HepG2 (cell line): ENCODE data around the gene EMILIN1. TPM values are rescaled to one million over a fixed set of nuclear protein-coding genes. Genes with fewer than 3 reads are reported as not detected.
A peak's percentile ranks its signal among the peaks of the same experiment; 100 is the strongest.

ENCODE experiments used
- ADNP ChIP-seq: sonication (generic); formaldehyde crosslinking; IDR thresholded peaks from 2 replicates; pipeline ENCODE4 v1.4.0; 2020; ENCODE audit warnings: missing genetic modification reagents
- ARID5B ChIP-seq: IDR thresholded peaks from 2 replicates; pipeline ENCODE4 v1.4.0; 2020; ENCODE audit warnings: mild to moderate bottlenecking, missing genetic modification reagents
- DBP ChIP-seq: sonication (generic); formaldehyde crosslinking; IDR thresholded peaks from 2 replicates; pipeline ENCODE4 v1.4.0; 2020; ENCODE audit warnings: missing genetic modification reagents; ENCODE audit errors: not compliant biosample characterization
- HCFC1 ChIP-seq: fragments of 150-350 bp; IDR thresholded peaks from 2 replicates; pipeline ENCODE4 v1.6.1; 2014; ENCODE audit warnings: low read depth, low read length
- HNF1A ChIP-seq, 2 experiments: sonication (generic) in 1 of 2; formaldehyde crosslinking in 1 of 2; IDR thresholded peaks; 2 replicates each; pipeline versions ENCODE4 v1.4.0 to v1.6.1; 2016 to 2020; ENCODE audit warnings: borderline replicate concordance in 1 of 2, low read depth in 1 of 2, mild to moderate bottlenecking in 1 of 2, missing genetic modification reagents in 1 of 2
- HNF1B ChIP-seq: sonication (generic); formaldehyde crosslinking; IDR thresholded peaks from 2 replicates; pipeline ENCODE4 v1.5.1; 2020; ENCODE audit warnings: mild to moderate bottlenecking, moderate library complexity, missing genetic modification reagents
- MIXL1 ChIP-seq: IDR thresholded peaks from 2 replicates; pipeline ENCODE4 v1.6.1; 2016
- ZNF503 ChIP-seq: sonication (generic); formaldehyde crosslinking; IDR thresholded peaks from 2 replicates; pipeline ENCODE4 v1.4.0; 2020; ENCODE audit warnings: missing genetic modification reagents
- ZNF672 ChIP-seq: sonication (generic); formaldehyde crosslinking; IDR thresholded peaks from 2 replicates; pipeline ENCODE4 v1.8.1; 2022; ENCODE audit warnings: missing genetic modification reagents
- ZNF781 ChIP-seq: sonication (generic); formaldehyde crosslinking; IDR thresholded peaks from 2 replicates; pipeline ENCODE4 v1.5.1; 2020; ENCODE audit warnings: borderline replicate concordance, mild to moderate bottlenecking, missing genetic modification reagents; ENCODE audit errors: not compliant biosample characterization
- polyA plus RNA-seq, 8 experiments: library from polyadenylated mRNA; depleted of rRNA in 3 of 8; stranded (reverse) in 7 of 8; unstranded in 1 of 8; fragments of >200 nt; fragmentation: Illumina TruSeq in 4 of 8; extraction: Trizol in 4 of 8; gene quantifications; 2 replicates each; pipeline versions ENCODE4 v1.2.1 to v1.2.3, GENCODE V29; 2011 to 2016; ENCODE audit warnings: low read depth in 4 of 8, missing spikeins in 1 of 8, mixed read lengths in 1 of 8; ENCODE audit not compliant: insufficient read depth in 1 of 8
- total RNA-seq, 5 experiments: library from RNA; depleted of rRNA; stranded (reverse); fragments of >200 nt; fragmentation: Illumina TruSeq; extraction: Trizol; gene quantifications; 2 replicates each; pipeline ENCODE4 v1.2.3, GENCODE V29; 2016; ENCODE audit warnings: low read depth in 1 of 5
- TF ChIP-seq, protein P1 (sequence below): sonication (generic); formaldehyde crosslinking; IDR thresholded peaks from 2 replicates; pipeline ENCODE4 v1.4.0; 2020; ENCODE audit warnings: missing genetic modification reagents, low read depth, mild to moderate bottlenecking, borderline replicate concordance

Gene EMILIN1
- total and polyA plus RNA-seq, 2 of the 13 experiments (the other 11 are each of a cell fraction or from before 2014, with no cell fraction given): 8.1 to 9.7 TPM

DNA sequence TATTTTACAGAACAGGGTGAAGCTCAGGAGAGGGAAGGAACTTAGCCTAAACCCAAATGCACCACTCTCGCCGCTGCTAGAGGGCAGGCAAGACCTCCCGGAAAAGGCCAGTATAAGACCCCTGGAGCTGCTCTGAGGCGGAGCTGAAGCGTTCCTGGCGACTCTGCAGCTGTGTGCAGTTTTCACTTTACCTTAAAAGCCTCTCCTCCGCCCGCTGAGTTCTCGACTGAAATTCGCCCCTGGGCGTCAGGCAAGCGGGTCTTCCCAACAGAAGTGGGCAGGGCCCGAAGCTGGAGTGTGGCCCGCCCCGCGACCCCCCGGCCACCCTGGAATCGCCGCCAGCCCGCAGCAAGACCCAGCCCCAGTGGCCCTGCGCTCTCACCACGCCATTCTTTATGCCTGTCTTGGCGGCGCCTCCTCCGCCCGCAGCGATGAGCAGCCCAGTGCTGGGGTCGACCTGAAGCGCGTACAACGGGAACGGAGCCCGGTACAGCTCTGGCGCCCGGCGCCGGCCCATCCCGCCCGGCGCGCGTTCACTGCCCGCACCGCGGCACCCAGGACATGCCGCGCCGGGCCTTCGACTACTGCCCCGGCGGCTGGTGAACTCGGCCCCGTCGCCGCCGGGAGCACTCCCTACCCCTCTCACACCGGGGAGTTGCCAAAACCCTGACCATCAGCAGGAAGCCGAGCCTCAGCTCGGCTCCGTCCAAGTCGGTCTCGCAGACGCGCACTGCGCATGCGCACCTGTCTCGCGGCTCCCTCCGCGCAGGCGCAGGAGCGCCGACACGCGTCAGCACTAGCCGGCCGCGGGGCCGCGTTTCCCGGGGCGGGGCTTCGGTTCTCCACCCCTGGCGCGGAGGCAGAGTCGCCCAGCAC, 55.7 kb downstream of the EMILIN1 start, which contains the start of gene PREB (continued):
- TF ChIP-seq DBP (no peak), ADNP (CRISPR knock-in tag) (no peak), MIXL1 (CRISPR knock-in tag) (no peak), ARID5B (CRISPR knock-in tag) (no peak), ZNF503 (peak; percentile 58; the same call in 1 of the 2 replicates), ZNF672 (no peak), HCFC1 (peak; percentile 49; the same call in 1 of the 2 replicates), HNF1A (IDR thresholded peaks at IDR 0.05; ENCODE audit: low read depth) (no peak), HNF1A (CRISPR knock-in tag; IDR thresholded peaks at IDR 0.05; ENCODE audit: borderline replicate concordance) (0 out of 2 replicates have a peak, but pooled peaks have one; percentile 18), ZNF781 (CRISPR knock-in tag) (no peak), HNF1B (CRISPR knock-in tag) (no peak)
- TF ChIP-seq, protein P1, sequence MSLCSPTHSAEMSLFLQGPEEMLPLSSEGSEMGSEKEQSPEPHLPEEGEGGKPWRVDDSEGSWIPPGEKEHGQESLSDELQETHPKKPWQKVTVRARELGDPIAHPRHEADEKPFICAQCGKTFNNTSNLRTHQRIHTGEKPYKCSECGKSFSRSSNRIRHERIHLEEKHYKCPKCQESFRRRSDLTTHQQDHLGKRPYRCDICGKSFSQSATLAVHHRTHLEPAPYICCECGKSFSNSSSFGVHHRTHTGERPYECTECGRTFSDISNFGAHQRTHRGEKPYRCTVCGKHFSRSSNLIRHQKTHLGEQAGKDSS: no peak; the same call in 1 of the 2 replicates
